ENCODE data around the gene BAIAP2L2. TPM values are rescaled to one million over a fixed set of nuclear protein-coding genes. Genes with fewer than 3 reads are reported as not detected.

Gene BAIAP2L2
- total and polyA plus RNA-seq, 2 donors (not counting 1 experiment from before 2014, with no cell fraction given): 0.96 to 1.2 TPM

- no peak overlapping the region for H3K9ac ChIP-seq (ENCODE audit: low read length)
- no peaks in the 10 kb centered on the region for H3K9me3 Mint-ChIP-seq (ENCODE audit: insufficient read depth)
Measured at GRCh38 chr22:38046070-38046748, 64.3 kb downstream of the BAIAP2L2 start.

More at GRCh38 chr22:38046070-38046748, 64.3 kb downstream of the BAIAP2L2 start:
- Histone ChIP-seq H3K27me3 (replicated peaks in 1 of 4; ENCODE audit: control extremely low read depth in 1 of 4, control insufficient read depth in 3 of 4, insufficient read depth in 4 of 4, low read length in 3 of 4) (peaks cover 0 to 10% (median 0%) of the 10 kb centered on the region in 4 experiments), H4K20me1 (ENCODE audit: control insufficient read depth, insufficient read depth, low read length, poor library complexity, severe bottlenecking) (no peaks in the 10 kb centered on the region), H3K79me2 (ENCODE audit: control insufficient read depth, insufficient read depth, low read length) (no peaks in the 10 kb centered on the region), H3K4me3 (ENCODE audit: control extremely low read depth in 1 of 5, extremely low read depth in 1 of 5, insufficient read depth in 1 of 5, low read depth in 2 of 5, low read length in 4 of 5) (no peak overlapping the region), H2AFZ (ENCODE audit: insufficient read depth, low read depth, low read length, poor library complexity, severe bottlenecking) (no peak overlapping the region), H3K36me3 (replicated peaks in 1 of 2; ENCODE audit: control extremely low read depth in 1 of 2, control insufficient read depth in 1 of 2, extremely low read depth in 1 of 2, insufficient read depth in 2 of 2, low read length in 1 of 2) (no peaks in the 10 kb centered on the region), H3K4me1 (ENCODE audit: control insufficient read depth in 2 of 2, insufficient read depth in 2 of 2, low read length in 2 of 2) (peaks cover 0 to 5% of the 10 kb centered on the region in 2 donors), H3K4me2 (replicated peaks; ENCODE audit: low read depth, low read length, poor library complexity, severe bottlenecking) (no peak overlapping the region), H3K27ac (ENCODE audit: low read length in 2 of 2) (no peak overlapping the region), H3K9me3 (ENCODE audit: control extremely low read depth in 1 of 3, control insufficient read depth in 2 of 3, insufficient read depth in 1 of 3, low read length in 2 of 3) (no peaks in the 10 kb centered on the region)
- intact Hi-C loops (cut with micrococcal nuclease): no loop called here
- Mint-ChIP-seq H3K27me3 (peaks cover 18% of the 10 kb centered on the region), H3K4me3 (no peak overlapping the region), H3K27ac (no peak overlapping the region), H3K4me1 (peaks cover 5% of the 10 kb centered on the region)
- DNase-seq: no peak
- TF ChIP-seq, protein P1, sequence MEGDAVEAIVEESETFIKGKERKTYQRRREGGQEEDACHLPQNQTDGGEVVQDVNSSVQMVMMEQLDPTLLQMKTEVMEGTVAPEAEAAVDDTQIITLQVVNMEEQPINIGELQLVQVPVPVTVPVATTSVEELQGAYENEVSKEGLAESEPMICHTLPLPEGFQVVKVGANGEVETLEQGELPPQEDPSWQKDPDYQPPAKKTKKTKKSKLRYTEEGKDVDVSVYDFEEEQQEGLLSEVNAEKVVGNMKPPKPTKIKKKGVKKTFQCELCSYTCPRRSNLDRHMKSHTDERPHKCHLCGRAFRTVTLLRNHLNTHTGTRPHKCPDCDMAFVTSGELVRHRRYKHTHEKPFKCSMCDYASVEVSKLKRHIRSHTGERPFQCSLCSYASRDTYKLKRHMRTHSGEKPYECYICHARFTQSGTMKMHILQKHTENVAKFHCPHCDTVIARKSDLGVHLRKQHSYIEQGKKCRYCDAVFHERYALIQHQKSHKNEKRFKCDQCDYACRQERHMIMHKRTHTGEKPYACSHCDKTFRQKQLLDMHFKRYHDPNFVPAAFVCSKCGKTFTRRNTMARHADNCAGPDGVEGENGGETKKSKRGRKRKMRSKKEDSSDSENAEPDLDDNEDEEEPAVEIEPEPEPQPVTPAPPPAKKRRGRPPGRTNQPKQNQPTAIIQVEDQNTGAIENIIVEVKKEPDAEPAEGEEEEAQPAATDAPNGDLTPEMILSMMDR (IDR thresholded peaks at IDR 0.05): no peak
- no peak for TF ChIP-seq EZH2 (IDR thresholded peaks at IDR 0.05; ENCODE audit: borderline replicate concordance, insufficient read depth, low read depth, low read length, poor library complexity, severe bottlenecking)
- ChIA-PET POLR2A (no interaction called here), CTCF (interaction anchor here (0.6 kb wide), 1 partner anchor 508 kb away, joined by 4 read pairs; no protein-coding TSS in a partner anchor)
- no peak for ATAC-seq (ENCODE audit: low read depth)
- 86% methylated on average over 12 of the region's 14 CpGs for WGBS (ENCODE audit: insufficient coverage)

Measured in B cell (primary cell).